DOHH2 (cell line): ENCODE results near the gene TMEFF2.

Source experiments
- H3F3A ChIP-seq: fragments of 200-600 bp; sonication (generic), shearing (Covaris generic); 2 replicates; pipeline ENCODE4 v1.6.0; 2016; ENCODE audit warnings: antibody characterized with exemption, mild to moderate bottlenecking; ENCODE audit not compliant: control insufficient read depth, insufficient read depth
- H3K27ac ChIP-seq: fragments of 200-600 bp; sonication (generic); 2 replicates; pipeline ENCODE4 v1.5.1; 2014; ENCODE audit warnings: low read depth, mild to moderate bottlenecking, low read length, moderate library complexity
- H3K27me3 ChIP-seq: fragments of 200-600 bp; sonication (generic); 2 replicates; pipeline ENCODE4 v1.6.1; 2014; ENCODE audit warnings: mild to moderate bottlenecking, low read length, mixed read lengths; ENCODE audit not compliant: control insufficient read depth
- H3K36me3 ChIP-seq: fragments of 200-600 bp; sonication (generic); 2 replicates; pipeline ENCODE4 v1.6.1; 2014; ENCODE audit warnings: mild to moderate bottlenecking, low read length, moderate library complexity, mixed read lengths; ENCODE audit not compliant: control insufficient read depth
- H3K4me1 ChIP-seq: fragments of 200-600 bp; sonication (generic); 2 replicates; pipeline ENCODE4 v1.6.1; 2014; ENCODE audit warnings: mild to moderate bottlenecking, low read length, mixed read lengths; ENCODE audit not compliant: control insufficient read depth
- H3K4me2 ChIP-seq: fragments of 200-600 bp; sonication (generic); 2 replicates; pipeline ENCODE4 v1.6.0; 2014; ENCODE audit warnings: mild to moderate bottlenecking, low read length, moderate library complexity
- H3K4me3 ChIP-seq: fragments of 200-600 bp; sonication (generic); 2 replicates; pipeline ENCODE4 v1.5.1; 2014; ENCODE audit warnings: mild to moderate bottlenecking, low read length, mixed read lengths
- H3K79me2 ChIP-seq: fragments of 200-600 bp; sonication (generic); 2 replicates; pipeline ENCODE4 v1.6.1; 2014; ENCODE audit warnings: mild to moderate bottlenecking, low read length, mixed read lengths; ENCODE audit not compliant: control insufficient read depth
- H3K9me2 ChIP-seq: fragments of 200-600 bp; sonication (generic); replicated peaks from 2 replicates; pipeline ENCODE4 v1.6.1; 2014; ENCODE audit warnings: mild to moderate bottlenecking, low read length, mixed read lengths; ENCODE audit not compliant: control insufficient read depth
- H3K9me3 ChIP-seq: fragments of 200-600 bp; sonication (generic); 2 replicates; pipeline ENCODE4 v1.6.1; 2014; ENCODE audit warnings: antibody characterized with exemption, low read length, mixed read lengths; ENCODE audit not compliant: control insufficient read depth, insufficient read depth
- H4K20me1 ChIP-seq: fragments of 200-600 bp; sonication (generic); 2 replicates; pipeline ENCODE4 v1.6.0; 2014; ENCODE audit warnings: low read depth, mild to moderate bottlenecking, antibody characterized with exemption, low read length, moderate library complexity; ENCODE audit not compliant: control insufficient read depth, insufficient read depth
- EZH2phosphoT487 ChIP-seq: fragments of 200-600 bp; sonication (generic); IDR thresholded peaks from 2 replicates; pipeline ENCODE4 v1.6.1; 2017; ENCODE audit warnings: borderline replicate concordance, mild to moderate bottlenecking, antibody characterized with exemption, low read length, moderate library complexity, mixed read lengths
- TF ChIP-seq, protein P1 (sequence below): fragments of 200-600 bp; sonication (generic); IDR thresholded peaks from one replicate; pipeline ENCODE4 v1.5.1; 2014; ENCODE audit warnings: antibody characterized with exemption, mild to moderate bottlenecking, low read depth, low read length; ENCODE audit not compliant: poor library complexity, severe bottlenecking

Gene TMEFF2

DNA sequence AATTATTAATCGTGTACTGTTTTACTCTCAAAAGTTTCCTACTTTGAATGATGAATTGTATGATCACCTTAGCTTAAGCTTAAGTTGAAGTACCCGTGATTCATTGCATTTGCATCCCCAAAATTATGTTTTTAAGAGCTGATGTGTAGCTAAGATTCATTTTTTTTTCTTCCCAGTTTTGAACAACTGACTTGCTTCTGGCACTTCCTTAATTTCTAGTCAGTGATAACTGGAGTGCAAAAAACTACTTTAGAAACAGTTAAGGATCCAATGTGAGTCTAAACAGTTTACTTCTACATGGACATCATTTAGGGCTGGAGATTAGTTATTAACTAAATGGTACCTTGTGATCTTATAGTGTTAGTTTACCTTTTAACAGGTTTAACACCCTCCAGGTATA, 223.9 kb downstream of the TMEFF2 start:
- Histone ChIP-seq H3K9me3 (no peaks in the 10 kb centered on the region), H3K9me2 (no peaks in the 10 kb centered on the region), H3F3A (no peaks in the 10 kb centered on the region), H3K27ac (no peak overlapping the region), H3K4me2 (no peak overlapping the region), H3K4me3 (no peak overlapping the region), H3K36me3 (no peaks in the 10 kb centered on the region), H3K79me2 (no peaks in the 10 kb centered on the region), H4K20me1 (no peaks in the 10 kb centered on the region), H3K27me3 (no peaks in the 10 kb centered on the region), H3K4me1 (no peaks in the 10 kb centered on the region)
- no peak for TF ChIP-seq EZH2phosphoT487
- TF ChIP-seq, protein P1, sequence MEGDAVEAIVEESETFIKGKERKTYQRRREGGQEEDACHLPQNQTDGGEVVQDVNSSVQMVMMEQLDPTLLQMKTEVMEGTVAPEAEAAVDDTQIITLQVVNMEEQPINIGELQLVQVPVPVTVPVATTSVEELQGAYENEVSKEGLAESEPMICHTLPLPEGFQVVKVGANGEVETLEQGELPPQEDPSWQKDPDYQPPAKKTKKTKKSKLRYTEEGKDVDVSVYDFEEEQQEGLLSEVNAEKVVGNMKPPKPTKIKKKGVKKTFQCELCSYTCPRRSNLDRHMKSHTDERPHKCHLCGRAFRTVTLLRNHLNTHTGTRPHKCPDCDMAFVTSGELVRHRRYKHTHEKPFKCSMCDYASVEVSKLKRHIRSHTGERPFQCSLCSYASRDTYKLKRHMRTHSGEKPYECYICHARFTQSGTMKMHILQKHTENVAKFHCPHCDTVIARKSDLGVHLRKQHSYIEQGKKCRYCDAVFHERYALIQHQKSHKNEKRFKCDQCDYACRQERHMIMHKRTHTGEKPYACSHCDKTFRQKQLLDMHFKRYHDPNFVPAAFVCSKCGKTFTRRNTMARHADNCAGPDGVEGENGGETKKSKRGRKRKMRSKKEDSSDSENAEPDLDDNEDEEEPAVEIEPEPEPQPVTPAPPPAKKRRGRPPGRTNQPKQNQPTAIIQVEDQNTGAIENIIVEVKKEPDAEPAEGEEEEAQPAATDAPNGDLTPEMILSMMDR, result no peak

DNA sequence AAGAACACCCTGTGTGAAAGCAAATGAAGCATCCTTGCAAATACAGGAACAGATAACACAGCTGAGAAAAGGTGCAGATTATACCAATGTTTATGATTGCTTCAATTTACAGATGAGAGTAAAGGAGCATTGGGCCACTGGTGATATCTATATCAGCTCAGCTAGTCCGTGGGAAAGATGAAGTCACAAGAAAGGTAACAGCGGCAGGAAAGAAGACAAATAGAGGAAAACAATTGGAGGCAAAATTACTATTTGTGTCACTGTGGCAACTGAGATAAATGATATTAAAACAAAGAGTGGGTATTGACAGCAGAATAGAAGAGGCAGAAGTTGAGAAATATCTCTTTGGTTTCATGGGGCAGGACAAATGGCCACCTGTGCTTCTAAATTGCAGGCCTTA, 226.6 kb downstream of the TMEFF2 start:
- Histone ChIP-seq H3K9me3 (no peaks in the 10 kb centered on the region), H3K79me2 (no peaks in the 10 kb centered on the region), H3K4me2 (no peak overlapping the region), H3K9me2 (no peaks in the 10 kb centered on the region), H3K36me3 (no peaks in the 10 kb centered on the region), H3K27me3 (no peaks in the 10 kb centered on the region), H3K4me1 (no peaks in the 10 kb centered on the region), H3K4me3 (no peak overlapping the region), H3F3A (no peaks in the 10 kb centered on the region), H3K27ac (no peak overlapping the region), H4K20me1 (no peaks in the 10 kb centered on the region)
- TF ChIP-seq, protein P1, result no peak
- TF ChIP-seq EZH2phosphoT487, result no peak

DNA sequence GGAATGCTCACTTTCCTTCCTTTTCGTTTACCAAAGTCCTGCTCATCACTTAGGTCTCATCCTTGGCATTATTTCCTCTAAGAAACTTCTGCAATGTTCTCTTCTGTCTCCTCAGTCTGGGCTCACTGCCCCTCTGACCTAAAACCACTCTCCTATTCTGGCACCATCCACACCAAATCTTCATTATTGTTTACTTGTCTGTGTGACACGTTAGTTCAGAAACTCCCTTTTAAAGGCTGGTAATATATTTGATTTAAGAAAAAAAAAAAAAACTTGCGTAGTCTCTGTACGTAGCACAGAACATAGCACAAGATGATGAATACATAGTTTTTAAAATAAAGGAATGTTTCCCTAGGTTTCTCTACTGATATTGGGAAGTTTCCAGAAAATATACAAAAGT, 229.0 kb downstream of the TMEFF2 start:
- H3K9me2 ChIP-seq, result no peaks in the 10 kb centered on the region
- no peak overlapping the region for H3K4me3 ChIP-seq
- H3K27ac ChIP-seq, result no peak overlapping the region
- H3K36me3 ChIP-seq, result no peaks in the 10 kb centered on the region
- H3F3A ChIP-seq, result no peaks in the 10 kb centered on the region
- TF ChIP-seq, protein P1, result no peak
- no peak for TF ChIP-seq EZH2phosphoT487
- H3K27me3 ChIP-seq, result no peaks in the 10 kb centered on the region
- no peaks in the 10 kb centered on the region for H4K20me1 ChIP-seq
- H3K4me2 ChIP-seq, result no peak overlapping the region
- H3K9me3 ChIP-seq, result no peaks in the 10 kb centered on the region
- no peaks in the 10 kb centered on the region for H3K4me1 ChIP-seq
- H3K79me2 ChIP-seq, result no peaks in the 10 kb centered on the region

DNA sequence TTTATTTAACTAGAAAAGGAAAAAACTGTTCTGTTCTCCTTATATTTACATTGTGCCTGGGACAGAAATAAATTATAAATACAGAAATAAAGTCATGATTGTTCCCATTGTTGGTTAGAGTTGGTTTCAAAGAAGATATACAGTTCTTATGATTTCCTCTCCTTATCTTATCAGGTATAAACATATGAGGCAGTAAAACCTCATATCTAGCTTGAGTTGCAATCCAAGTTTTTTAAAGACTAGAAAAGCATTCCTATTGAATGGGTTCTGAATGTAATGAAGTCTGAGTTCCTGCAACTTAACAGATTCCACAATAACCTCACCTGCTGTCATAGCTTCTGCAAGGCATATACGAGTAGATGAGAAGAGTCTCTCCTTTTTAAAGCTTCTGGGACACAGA, 233.2 kb downstream of the TMEFF2 start:
- Histone ChIP-seq H3K27me3 (no peaks in the 10 kb centered on the region), H3K4me1 (no peaks in the 10 kb centered on the region), H4K20me1 (no peaks in the 10 kb centered on the region), H3K4me3 (no peak overlapping the region), H3K9me2 (no peaks in the 10 kb centered on the region), H3F3A (no peaks in the 10 kb centered on the region), H3K79me2 (no peaks in the 10 kb centered on the region), H3K9me3 (no peaks in the 10 kb centered on the region), H3K27ac (no peak overlapping the region), H3K4me2 (no peak overlapping the region), H3K36me3 (no peaks in the 10 kb centered on the region)
- TF ChIP-seq, protein P1, result no peak
- TF ChIP-seq EZH2phosphoT487, result no peak
